DMS53 treated with DMSO at 0.1 percent for 48 hours (cell line): Measurements from ENCODE around the gene AKAP6.

Experiments used
- DNase-seq: peaks from one replicate; lab custom pipeline; 2025; ENCODE audit not compliant: unreplicated experiment; lab: John Stamatoyannopoulos, UW

The AKAP6 gene

GRCh38 chr14:32473464-32473855 lies 144.4 kb downstream of the AKAP6 start:
- no peak for DNase-seq

DNA sequence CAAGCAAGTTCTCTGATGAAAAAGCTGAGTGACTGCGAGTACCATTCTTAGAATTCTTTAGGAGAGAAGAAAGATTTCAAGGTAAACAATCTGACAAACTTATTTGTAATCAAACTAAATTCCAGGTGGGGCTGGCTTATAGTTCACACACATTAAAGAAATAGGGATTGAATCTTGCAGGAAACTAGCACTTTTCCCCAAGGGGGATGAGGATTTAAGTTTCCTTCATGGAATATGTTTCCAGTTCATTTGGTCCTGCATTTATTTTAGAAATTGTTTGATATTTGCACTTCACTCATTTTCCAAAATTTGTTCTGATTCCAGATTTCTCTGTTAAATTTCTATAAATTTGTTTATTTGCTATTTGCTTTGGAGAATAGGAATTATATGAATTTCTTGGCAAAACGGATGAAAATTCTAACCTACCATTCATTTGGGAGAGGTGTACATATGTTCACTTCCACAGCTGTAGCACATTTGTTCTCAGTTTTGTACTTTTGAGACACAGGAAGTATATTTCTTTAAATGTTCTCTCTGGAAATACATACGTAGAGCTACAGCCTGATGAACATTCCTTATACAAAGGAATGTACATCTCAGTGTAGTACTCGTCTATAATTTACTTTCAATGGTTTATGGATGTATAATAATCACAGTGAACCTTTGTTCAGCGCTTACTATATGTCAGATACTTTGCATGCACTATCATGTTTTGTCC lies 145.5 kb downstream of the AKAP6 start:
- DNase-seq: no peak

- DNase-seq: no peak
Measured at GRCh38 chr14:32476532-32476931, 147.4 kb downstream of the AKAP6 start.

- no peak for DNase-seq
Measured at GRCh38 chr14:32477396-32477795, 148.3 kb downstream of the AKAP6 start.

DNA sequence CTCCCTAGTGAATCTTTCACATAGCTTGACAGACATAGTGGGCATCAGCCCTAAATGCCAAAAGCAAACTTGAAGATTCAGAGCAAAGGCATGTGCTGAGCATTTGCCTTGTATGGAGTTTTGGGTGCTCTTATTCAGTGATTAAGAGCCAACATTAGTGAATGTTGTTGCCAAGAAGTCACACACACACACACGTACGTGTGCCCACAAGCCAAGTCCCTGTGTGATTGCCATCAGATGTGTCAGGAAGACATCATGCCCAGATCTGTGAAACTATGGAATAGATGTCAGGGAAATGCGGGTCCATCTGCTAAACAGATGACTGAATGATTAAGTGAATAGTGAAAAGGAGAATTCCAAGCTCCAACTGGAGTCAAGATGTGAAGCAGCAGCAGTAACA lies 149.0 kb downstream of the AKAP6 start:
- no peak for DNase-seq

DNA sequence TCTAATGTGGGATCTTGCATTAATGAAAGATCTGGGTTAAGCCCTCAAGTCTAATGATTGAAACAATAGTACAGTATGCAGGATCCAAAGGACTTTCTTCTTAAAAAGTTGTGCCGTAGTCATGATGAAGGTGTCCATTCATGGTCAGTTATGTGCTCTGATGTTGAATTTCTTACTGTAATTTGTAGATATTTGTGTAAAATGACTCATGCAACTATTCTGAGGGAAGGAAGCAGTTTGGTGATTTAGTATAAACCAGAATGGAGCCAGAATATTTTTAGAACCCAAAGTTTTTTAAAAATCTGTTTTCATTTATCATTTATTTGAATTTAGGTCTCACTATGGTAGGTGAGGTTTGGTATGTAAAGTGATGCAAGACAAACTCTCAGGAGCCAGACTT lies 151.2 kb downstream of the AKAP6 start:
- no peak for DNase-seq

GRCh38 chr14:32481707-32482106 lies 152.6 kb downstream of the AKAP6 start:
- no peak for DNase-seq

DNA sequence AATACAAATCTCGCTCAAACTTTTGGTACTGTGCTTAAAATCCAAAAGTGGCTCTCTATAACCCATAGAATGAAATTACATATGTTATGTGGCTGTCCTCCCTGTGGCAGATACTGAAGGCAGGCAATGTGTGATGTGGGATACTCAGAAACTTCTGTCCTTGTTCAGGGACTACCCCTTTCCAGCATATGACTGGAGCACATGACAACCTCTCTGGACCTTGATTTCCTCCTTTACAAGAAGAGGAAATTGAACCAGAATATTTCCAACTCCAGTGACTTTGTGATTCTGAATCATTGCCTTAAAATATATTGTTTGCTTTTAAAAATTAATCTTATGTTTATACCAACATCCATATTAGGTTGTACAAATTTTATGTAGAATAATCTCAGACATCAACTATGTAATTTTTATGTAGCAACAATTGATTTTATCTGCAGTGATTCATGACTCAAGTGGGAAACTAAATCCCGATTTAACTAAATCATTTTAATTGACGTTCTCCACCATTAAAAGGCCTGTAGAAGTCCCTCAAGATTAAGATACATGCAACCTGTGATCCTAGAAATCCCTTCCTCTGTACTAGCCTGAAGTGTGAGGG lies 162.4 kb downstream of the AKAP6 start:
- DNase-seq: no peak

DNA sequence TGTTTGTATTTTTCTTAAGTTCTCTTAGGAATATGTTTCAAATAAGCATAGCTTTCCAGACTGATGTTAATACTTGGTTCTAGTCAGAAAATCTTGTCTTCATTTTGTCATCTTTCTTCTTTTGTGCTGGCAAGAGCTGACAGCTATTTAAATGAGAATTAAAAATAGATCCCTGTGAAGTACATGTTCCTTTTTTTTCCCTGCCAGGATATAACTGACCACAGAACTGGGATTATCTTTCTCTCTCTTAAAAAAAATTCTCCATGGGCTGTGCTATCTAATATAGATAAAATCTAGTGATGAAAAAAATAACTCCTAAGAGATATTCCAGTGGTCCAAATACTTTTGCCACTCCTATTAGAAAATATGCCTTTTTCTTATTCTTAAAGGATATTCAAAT lies 163.4 kb downstream of the AKAP6 start:
- DNase-seq: no peak

GRCh38 chr14:32494609-32495434 lies 165.7 kb downstream of the AKAP6 start:
- DNase-seq: no peak

DNA sequence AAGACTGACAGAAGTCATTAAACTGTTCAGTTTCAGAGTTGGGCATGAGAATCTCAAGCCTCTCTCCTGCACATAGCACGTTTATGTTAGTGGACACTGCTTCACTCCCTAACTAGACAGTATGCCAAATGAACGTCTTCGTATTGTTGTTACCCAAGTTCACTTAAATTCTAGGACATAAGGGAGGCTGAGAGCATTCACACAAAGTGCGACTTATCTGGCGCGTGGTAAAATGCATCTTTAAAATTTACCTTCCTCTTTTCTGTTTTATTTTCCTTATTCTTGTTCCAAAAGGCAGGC lies 166.3 kb downstream of the AKAP6 start:
- DNase-seq: no peak

GRCh38 chr14:32497248-32497647 lies 168.2 kb downstream of the AKAP6 start:
- DNase-seq: no peak

DNA sequence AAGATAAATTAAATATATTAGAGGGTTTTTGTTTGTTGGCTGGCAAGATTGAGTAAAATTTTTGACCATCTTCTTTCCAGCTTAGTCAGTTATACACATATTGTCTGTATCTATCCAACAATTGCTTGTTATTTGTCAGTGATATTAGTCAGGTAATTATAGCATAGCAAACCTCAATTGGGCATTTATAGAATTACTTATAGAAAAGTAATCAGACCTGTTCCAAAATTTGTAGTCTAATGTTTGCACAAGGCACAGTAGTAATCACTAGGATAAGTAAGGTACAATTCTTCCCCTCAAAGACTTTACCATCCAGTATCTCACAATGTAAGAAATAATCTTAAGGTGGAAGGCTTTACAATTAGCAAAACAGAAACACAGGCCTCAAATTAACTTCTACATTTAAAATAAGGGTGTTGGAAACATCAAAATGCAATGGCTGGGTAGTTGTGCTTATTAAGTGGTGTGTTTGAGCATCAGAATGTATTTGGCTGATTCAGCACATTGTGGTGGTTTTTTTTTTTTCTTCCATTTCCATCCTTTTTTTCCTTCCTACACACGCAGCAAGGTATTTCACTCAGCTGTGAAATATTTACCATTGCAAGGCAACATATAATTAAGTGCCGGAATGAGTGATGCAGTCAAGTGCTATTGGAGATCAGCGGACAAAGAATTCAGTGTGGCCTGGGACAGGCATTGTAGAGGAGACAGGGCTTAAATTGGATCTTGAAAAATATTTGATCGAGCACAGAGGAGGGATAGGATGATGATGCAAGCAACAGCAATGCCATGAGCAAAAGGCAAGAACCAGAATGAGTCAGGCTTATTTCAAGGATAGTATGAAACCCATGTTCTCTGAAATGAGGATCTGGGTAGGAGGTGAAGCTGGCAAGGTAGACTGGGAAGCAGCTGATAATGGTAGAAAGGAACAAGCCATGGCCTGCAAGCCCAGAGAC lies 178.2 kb downstream of the AKAP6 start:
- peak; percentile 2 for DNase-seq

- no peak for DNase-seq
Measured at GRCh38 chr14:32508281-32508680, 179.2 kb downstream of the AKAP6 start.

GRCh38 chr14:32509632-32510187 lies 180.6 kb downstream of the AKAP6 start:
- no peak for DNase-seq

DNA sequence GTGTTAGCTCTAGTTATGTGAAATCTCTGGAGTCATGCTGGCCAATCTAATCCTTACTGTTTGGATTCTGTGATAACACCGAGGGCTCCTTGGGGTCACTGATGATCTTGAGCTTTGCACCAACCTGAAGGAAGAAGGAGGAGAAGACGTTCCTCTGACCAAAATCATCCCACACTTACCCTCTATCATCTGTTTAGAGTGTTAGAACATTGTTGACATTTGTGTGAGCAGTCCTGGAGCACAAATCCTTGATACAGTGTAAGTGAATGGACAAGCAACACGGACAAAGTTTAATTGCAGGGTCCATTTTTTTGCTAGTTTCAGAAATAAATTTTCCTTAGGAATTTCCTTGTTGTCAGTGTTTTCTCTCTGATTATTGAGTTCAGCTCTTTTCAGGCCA lies 181.7 kb downstream of the AKAP6 start:
- no peak for DNase-seq

- DNase-seq: no peak
Measured at GRCh38 chr14:32512348-32512747, 183.2 kb downstream of the AKAP6 start.

- no peak for DNase-seq
Measured at GRCh38 chr14:32512813-32513212, 183.7 kb downstream of the AKAP6 start.

GRCh38 chr14:32513571-32514009 lies 184.5 kb downstream of the AKAP6 start:
- DNase-seq: peak; percentile 3

DNA sequence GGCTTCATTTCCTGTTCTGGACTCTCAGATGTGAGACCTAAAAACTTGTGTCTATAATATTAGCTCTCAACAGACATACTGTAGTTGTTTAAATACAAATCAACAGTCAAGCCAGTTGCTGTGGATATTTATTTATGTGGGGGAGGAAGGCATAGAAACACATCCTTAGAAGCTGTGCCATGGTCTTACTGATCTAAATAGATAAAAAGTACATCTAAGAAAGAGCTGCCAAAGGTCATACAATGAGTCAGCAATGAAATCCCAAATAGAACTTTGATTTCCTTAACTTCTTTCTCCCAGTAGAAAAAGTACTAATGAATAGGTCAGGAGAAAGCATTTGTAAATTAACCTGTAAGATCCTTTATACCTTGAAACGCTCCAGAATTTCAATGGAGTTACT lies 185.1 kb downstream of the AKAP6 start:
- no peak for DNase-seq

- no peak for DNase-seq
Measured at GRCh38 chr14:32514681-32515080, 185.6 kb downstream of the AKAP6 start.
